GM19240 (cell line): ENCODE data around the gene SLC26A11.
"Not testable (repeated sequence)": the region's sequence is repeated elsewhere in the genome, so short reads cannot be mapped to it uniquely, and the experiment has no call there.

ENCODE experiments used
- DNase-seq: peaks from one replicate; pipeline ENCODE4 v3.0.0; 2011; ENCODE audit warnings: low spot score; ENCODE audit not compliant: insufficient read length

SLC26A11 gene

DNA sequence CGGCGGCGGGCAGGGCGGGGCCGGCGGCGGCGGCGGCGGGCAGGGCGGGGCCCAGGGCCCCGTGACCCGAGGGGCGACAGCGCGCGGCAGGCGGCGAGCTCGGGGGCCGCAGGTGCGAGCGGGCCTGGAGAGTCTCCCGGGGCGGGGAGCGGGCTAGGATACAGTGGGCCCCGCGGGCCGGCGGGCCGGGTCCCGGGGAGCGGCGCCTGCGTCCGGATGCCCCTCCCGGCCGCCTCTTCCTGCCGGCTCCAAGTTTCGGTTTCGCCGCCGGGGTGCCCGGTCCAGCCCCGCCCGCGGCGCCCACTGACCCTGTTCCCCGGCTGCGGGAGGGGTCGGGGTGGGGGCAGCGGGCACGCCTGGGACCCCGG lies 40.5 kb downstream of the SLC26A11 start, which contains the start of gene RNF213:
TSS of gene RNF213 (plus strand) at position 62 of the 368 bp plus-strand sequence. CDS start 2,830 bp downstream, outside the sequence.
- DNase-seq, result peak; percentile 57

DNA sequence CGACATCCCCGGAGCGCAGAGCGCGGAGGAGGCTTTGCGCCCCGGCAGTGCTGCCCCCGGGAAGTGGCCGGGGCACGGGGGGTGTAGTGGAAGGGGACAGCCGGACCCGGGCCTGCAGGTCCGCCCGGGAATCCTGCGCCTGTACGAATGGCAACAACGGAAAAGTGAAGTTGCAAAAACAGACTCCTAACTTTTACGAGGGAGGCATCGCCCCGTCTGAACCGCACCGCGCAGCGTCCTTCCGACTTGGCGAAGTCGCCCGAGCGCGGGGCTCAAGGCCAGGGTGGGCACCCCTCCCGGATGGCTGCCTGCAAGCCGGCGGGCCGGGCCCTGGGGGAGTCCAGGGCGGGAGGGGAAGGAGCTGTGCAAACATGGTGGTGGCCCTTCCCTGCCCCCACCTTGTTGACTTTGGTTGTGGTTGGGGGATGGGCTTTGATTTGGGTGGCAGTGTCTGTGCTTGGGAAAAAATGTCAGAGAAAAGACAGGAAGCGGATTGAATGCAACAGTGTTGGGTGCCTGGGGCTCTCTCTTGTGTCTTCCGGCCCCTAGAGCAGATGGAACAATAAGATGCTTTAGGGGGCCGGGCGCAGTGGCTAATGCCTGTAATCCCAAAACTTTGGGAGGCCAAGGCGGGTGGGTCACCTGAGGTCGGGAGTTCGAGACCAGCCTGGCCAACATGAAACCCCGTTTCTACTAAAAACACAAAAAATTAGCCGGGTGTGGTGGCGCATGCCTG lies 41.1 kb downstream of the SLC26A11 start:
- DNase-seq, result no peak

DNA sequence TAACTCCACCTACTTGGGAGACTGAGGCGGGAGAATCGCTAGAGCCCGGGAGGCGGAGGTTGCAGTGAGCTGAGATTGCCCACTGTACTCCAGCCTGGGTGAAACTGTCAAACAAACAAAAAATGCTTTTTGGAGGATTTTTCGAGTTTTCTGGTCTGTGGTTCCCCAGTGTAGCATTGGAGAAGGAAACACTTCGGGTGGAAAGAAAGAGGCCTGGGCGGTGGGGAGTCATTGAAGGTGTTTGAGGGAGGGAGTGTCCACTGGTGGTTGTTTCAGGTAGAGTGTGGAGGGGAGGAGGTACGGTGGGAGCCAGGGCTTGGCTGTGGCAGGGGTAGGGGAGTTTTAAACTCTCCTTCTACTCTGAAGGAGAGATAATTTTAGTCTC lies 41.7 kb downstream of the SLC26A11 start:
- no peak for DNase-seq

DNA sequence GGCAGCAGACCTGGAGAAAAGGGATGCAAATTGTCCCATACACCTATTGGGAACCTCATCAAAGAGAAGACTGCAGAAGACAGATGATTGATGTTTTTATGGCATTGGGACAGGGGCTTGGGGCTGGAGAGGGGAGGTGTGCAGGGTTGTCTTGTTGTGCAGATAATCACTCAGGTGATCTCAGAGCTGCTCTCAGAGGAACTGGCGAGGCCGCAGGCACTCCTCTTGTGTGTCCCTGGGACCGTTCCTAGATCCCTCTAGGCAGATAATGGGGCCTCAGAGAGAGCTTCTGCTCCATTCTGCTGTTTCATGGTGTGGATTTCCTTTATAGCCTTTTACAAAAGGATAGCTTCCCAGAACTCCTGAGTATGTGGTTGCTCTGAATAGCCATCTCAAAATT lies 42.1 kb downstream of the SLC26A11 start:
- DNase-seq, result no peak

DNA sequence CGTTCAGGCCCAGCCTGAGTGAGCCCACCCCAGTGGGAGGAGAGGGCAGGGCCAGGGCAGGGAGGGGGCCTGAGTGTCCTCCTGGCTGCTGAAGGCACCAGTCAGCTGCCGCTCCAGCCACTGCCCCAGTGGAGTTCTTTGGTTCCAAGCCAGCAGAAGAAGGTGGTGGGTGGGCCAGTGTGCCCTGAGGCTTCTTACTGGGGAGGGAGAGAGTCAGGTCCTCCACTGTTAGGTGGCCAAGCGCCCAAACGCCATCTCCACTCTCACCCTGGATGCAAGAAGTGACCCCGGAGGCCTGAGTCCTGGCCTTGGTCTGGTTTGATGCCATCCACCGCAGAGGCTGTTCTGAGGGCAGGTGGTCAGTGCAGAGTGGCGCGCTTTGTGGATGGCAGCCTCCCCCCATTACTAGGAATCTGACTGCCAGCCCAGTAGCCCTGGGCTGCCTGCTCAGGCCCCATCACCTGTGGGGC lies 42.6 kb downstream of the SLC26A11 start:
- no peak for DNase-seq

DNA sequence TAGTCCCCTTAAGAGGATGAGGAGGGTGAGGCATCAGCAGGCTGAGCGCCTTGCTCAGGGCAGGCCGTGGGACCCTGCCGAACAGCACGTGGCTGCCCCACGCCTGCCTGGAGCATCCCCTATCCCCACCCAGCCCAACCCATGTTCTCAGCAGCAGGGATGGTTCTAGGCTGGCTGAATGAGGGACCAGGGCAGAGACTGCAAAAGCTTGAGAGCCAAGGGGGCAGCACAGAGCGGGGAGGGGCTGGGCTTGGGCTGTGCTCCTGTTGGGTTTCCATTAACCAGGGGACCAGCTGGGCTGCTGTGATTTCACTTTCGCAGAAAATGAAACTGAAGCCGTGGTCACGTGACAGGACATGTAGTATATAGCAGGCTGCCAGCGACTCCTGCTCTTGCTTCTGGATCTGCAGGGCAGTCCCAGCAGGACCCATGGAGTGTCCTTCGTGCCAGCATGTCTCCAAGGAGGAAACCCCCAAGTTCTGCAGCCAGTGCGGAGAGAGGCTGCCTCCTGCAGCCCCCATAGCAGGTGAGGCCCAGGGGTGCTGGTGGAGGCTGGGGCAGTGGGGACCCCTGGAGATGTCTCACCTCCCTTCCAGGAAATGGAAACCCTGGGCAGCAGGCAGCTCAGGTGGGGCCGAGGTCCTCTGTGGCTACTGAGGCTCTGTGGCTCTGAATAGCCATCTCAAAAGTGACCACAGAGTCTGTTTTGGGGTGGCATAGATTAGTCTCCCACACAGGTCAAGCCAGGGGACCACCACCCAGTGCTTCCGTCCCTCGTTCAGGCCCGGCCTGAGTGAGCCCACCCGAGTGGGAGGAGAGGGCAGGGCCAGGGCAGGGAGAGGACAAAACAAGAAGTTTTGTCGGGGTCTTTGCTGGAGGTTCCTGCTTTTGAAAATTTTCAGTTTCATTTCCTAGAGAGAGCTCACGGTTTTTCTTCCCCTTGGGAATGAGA lies 43.3 kb downstream of the SLC26A11 start:
- DNase-seq, result peak; percentile 79

DNA sequence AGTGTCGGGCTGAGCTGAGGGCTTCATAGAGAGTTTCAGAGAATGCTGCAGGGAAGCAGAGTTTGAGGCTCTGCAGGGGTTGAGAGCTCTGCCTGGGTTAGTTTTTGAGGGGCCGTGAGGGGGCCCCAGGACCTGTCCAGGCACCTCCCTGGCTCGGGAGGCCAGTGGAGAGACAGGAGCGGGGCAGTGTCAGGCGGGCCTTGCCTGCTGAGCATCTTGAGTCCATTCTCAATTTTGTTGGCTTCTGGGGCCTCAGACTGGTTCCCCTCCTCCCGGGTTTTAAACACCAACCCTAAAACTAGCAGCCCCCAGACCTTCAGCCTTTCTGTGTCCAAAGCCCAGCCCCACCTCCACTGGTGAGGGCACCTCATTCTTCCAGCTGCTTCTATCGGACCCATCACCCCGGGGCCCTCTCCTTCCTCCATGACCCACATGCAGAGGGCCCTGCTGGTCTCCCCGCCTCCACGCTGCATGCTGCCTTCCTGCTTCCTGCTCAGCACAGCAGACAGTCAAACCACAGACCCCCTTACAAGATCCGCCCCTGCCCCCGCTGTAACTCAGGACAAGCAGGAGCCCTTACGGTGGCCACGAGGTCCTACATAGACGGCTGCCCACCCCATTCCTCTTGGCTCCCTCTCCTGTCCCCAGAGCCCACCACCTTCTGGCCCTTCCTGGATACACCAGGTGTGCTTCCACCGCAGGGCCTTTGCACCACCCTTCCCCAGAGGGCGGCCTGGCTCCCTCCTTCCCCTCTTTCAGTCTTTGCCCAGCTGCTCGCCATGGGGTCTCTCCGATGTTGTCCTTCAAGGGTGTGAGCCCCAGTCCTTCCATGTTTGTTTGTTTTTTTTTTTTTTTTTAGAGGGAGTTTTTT lies 44.2 kb downstream of the SLC26A11 start:
- no peak for DNase-seq

DNA sequence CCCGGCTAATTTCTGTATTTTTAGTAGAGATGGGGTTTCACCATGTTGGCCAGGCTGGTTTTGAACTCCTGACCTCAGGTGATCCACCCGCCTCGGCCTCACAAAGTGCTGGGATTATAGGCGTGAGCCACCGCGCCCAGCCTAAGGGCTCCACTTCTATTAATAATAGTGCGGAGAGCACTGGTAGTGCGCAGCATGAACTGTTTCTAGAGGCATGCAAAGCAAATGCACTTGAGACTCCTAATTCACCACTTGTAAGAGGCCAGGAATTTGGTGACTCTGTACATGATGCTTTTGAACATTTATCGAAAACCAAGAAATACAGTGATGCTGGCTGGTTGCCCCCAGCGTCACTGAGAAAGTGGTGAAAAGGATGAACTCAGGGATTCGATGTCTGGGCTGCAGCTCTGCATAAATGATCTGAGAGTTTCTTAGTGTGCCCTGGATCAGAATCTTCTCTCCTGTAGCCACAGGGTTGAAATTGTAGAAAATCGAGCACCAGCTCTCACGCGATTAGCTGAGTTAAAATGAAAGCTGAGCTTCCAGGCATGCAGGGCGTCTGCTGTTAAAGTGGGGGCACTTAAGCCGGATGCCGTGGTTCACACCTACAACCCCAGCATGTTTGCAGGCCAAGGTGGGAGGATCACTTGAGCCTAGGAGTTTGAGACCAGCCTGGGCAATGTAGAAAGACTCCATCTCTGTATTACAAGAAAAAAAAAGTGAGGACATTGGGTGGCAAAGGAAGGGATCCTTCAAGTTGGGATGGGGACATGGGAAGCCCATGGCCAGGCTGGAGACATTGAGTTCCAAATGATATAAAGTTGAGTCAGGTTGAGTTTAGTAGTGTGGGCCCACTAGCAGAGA lies 45.2 kb downstream of the SLC26A11 start:
- peak; percentile 73 for DNase-seq

DNA sequence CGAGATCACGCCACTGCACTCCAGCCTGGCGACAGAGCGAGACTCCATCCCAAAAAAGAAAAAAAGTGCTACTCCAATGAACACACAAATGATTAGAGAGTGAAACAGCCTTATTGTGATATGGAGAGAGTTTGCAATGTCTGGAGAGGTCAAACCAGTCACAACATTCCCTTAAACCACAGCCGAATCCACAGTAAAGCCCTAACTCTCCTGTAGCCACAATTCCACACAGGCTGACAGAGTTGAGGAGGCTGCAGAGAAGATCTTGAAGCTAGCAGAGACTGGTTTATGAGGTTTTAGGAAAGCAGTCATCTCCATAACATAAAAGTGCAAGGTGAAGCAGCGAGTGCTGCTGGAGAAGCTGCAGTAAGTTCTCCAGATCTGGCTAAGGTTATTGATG lies 47.2 kb downstream of the SLC26A11 start:
- no peak for DNase-seq

DNA sequence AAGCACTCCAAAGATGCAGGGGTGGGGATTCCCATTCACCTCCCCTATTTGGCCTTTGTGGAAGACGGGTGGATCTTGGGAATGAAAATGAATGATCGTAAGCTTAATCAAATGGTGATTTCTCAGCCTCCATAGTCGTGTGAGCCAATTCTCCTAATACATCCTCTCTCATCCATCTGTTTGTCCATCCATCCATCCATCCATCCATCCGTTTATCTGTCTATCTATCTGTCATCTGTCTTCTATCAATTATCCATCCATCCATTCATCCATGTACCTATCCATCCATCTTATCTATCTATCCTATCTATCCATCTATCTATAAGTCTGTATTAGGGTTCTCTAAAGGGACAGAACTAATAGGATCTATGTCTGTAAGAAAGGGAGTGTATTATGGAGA lies 48.2 kb downstream of the SLC26A11 start:
- no peak for DNase-seq

DNA sequence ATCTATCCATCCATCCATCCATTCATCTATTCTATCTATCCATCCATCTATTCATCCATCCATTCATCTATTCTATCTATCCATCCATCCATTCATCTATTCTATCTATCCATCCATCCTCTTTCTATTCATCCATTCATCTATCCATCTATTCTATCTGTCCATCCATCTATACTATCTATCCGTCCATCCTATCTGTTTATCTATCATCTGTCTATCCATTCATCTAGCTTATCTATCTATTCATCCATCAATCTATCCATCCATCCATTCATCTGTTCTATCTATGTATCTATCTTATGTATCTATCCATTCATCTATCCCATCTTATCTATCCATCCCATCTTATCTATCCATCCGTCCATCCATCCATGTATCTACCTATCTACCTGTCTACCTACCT lies 49.2 kb downstream of the SLC26A11 start:
- DNase-seq, result no peak

DNA sequence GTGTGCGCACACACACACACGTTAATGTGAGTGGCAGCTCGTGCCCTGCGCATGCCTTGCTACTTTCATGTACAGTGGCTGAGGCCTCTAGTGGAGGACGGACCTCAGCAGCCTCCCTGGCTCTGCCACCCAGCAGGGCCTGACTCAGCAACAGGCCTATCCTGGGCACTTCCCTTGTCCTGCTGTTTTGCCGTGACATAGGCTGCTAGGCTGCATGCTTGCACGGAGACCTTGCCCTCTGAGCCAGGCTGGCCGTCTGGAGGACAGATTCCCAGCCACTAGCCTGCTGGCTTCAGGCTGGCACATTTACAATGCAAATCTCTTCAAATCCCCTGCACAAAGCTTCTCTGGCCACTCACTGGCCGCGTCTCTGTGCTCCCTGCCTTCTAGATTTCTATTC lies 49.9 kb downstream of the SLC26A11 start:
- no peak for DNase-seq

DNA sequence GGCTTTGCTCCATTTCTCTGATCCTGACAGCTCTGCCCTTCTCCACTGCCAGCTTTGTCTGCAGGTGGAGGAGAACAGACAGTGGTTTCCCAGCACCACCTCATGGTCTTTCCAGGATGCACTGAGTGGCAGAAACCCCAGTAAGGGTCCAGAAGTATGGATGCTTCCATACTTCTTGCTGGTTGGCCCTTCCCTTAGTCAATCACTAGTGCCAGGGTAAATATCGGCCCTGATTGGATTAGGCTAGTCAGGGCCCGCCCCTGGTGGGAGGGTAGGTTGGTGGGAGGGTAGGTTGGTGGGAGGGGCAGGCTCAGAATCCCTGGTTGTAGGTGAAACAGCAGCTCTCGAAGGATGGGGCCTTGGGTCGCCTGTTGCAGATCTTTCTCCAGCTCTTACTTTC lies 50.6 kb downstream of the SLC26A11 start:
- DNase-seq, result no peak

DNA sequence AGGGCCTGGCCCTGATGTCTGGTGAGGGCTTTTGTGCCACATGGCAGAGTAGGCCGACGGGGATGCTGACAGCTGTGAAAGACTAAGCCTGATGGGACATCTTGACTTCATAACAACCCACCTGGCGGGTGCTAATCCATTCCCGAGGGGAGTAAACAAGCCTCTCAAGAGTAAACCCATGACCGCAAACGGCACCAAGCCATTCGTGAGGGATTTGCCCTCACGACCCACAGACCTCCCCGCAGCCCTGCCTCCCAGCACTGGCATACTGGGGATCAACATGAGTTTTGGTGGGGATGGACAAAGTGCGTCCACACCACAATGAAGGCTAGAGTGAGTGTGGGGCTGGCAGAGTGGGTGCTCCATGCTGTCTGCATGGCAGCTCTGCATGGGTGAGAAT lies 52.1 kb downstream of the SLC26A11 start:
- DNase-seq, result no peak

DNA sequence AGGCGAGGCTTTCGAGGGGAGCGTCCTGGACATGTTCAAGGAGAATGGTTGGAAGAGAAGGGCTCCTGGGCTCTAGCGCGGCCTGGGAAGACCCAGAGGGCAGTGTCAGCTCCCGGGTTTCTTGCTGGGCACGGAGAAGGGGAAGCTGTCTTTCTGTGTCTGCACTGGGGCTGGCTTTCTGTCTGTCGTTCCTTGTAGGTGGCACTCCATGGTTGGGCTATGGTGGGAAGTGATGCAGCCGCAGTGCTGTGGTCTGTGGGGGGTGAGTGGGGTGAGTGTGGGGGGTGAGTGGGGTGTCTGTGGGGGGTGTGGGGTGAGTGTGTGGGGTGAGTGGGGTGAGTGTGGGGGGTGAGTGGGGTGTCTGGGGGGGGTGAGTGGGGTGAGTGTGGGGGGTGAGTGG lies 54.1 kb downstream of the SLC26A11 start:
- DNase-seq, result no peak

DNA sequence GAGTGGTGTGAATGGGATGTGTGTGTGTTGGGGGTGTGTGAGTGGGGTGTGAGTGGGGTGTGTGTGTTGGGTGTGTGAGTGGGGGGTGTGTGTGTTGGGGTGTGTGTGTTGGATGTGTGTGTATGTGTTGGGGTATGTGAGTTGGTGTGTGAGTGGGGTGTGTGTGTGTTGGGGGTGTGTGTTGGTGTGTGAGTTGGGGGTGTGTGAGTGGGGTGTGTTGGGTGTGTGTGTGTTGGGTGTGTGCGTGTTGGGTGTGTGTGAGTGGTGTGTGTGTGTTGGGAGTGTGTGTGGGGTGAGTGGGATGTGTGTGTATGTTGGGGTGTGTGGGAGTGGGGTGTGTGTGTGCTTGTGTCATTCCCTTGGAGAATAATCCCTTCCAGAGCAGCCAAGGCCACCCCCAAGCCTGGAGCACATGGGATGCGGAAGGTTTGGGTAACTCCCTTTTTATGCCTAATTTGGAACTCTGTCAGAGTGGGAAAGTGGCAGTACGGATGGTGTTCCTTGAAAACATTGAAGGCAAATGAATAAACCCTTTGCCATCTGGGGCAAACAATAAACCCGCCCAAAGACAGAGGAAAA lies 54.7 kb downstream of the SLC26A11 start:
- DNase-seq, result no peak

DNA sequence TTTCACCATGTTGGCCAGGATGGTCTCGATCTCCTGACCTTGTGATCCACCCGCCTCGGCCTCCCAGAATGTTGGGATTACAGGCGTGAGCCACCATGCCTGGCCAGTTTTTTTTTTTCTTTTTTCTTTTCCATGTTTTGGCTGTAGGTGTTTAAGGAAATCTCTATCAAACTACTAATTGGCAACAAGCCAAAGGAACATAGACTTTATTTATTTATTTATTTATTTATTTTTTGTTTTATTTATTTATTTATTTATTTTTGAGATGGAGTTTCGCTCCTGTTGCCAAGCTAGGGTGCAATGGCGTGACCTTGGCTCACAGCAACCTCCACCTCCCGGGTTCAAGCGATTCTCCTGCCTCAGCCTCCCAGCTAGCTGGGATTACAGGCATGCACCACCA lies 55.6 kb downstream of the SLC26A11 start:
- not testable (repeated sequence) for DNase-seq

DNA sequence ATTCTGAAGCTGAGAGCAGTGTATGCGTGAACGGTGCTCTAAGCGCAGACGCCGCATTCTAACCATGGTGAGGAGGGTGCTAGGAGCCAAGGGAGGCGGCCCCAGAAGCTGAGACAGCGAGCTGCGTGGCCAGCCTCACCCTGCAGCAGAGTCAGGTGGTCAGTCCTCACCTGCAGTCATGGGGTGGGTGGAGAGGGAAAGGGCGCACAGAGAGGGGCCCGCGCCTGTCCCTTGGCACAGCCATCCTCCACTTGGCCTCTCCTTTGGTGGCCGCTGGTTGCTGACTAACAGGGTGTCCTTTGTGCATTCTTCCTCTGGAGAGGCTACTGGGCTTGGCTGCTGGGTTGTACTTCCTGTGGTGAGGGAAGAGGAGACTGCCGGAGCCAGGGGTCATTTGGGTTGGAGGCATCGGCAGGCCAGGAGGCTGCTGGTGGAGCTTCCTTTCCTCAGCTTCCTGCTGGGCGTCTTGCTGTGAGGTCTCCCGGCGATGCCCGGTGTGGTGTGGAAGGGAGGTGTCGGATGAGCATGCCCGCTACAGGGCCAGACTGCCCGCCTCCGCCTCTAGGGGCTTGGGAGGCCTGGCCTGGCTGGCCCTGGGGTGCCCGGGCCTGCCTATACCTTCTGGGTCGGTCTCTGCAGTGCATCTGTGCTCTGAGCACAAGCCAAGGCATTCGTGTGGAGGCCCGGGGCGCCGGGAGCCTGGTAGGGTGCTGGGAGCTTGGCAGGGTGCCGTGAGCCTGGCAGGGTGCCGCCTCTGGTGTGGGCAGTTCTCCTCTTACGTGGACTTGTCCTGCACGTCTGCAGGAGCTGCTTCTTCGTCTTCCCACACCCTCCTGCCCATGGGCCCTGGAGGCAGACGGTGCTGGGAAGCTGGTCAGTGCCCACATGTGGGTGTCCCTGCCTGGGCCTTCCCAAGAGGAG lies 57.8 kb downstream of the SLC26A11 start:
- no peak for DNase-seq

DNA sequence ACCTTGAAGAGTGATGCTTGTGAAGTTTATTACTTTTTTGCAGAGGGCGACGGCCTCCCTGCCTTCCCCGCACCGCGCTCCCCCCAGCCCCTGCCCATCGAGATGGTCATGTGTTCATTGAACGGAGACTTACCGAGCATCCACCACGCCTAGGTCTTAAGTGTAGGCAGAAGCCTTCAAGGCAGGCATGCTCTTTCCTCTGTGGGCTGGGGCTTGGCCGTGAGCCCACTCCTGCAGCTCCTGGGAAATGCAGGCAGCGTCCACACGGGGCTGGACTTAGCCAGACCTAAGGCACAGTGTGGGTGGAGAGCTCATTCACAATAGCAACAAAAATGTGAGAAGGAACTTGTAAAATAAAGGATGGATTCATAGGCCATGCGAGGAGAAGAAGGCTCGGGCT lies 59.7 kb downstream of the SLC26A11 start:
- no peak for DNase-seq
